Activated CD8-positive, alpha-beta memory T cell treated with anti-CD3 and anti-CD28 coated beads for 4 hours (primary cell): ENCODE data around the gene TBC1D17.

Source experiments
- DNase-seq, 2 donors: peaks; one replicate each; pipeline ENCODE4 v3.0.0-alpha.2; 2020; ENCODE audit warnings: low read depth in 2 of 2

TBC1D17 gene

DNA sequence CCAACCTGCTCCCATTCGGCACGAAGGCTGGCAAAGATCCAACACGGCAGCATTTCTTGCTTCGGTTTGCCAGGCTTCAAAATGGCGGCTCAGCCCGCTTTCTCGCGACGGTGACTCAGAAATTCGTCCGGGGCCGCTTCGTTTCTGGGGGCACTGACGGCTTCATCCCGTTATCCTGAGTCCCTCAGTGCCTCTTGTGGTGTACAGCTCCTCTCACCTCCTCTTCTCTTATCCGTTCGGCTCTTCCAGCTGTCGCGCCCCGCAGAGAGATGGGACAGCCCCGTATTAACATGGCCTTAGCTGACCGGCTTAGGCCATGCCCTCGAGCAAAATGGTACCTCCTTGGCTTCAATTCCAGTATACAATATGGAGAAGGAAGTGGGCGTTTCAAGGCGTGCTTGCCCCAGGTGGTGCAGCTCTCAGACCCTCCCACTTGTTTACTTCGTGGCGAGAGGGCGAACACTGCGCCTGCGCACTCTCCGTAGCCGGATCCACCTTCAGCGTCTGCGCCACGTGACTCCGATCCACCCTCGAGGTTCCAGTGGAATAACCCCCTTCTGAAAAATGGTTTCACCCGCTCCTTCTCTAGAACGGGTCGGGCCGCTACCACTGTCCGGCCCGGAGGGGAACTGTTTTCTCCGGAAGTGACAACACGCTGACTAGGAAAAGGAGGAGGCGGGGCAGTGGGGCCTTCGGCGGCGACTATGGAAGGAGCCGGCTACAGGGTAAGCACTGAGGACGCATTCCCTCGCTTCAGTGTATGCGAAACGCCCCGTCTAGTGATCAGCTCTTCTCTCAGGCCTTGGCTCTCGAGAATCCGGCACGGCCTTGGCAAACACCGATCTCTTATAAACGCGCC lies at the start of gene TBC1D17, which contains the start of gene AKT1S1:
Gene TBC1D17, plus strand, starts transcription at position 683 of the 859 bp plus-strand sequence. Its CDS starts 22 bp downstream, at position 705.
Gene AKT1S1, minus strand, starts transcription at position 336 of the 859 bp plus-strand sequence. CDS start 4,060 bp downstream, outside the sequence.
- DNase-seq = peak; percentile 94 to 98

DNA sequence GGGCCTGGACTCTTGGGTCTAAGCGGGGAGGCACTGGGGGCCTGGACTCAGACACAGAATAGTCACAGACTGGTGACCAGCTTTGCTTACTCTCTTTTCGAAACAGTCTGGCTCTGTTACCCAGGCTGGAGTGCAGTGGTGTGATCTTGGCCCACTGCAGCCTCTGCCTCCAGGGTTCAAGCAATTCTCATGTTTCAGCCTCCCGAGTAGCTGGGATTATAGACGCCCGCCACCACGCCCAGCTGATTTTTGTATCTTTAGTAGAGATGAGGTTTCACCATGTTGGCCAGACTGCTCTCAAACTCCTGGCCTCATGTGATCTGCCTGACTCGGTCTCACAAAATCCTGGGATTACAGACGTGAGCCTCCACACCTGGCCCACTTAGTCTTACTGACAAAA lies 48.3 kb upstream of the TBC1D17 start:
- no peak for DNase-seq

GRCh38 chr19:49829721-49830120 lies 47.8 kb upstream of the TBC1D17 start:
- DNase-seq = no peak

DNA sequence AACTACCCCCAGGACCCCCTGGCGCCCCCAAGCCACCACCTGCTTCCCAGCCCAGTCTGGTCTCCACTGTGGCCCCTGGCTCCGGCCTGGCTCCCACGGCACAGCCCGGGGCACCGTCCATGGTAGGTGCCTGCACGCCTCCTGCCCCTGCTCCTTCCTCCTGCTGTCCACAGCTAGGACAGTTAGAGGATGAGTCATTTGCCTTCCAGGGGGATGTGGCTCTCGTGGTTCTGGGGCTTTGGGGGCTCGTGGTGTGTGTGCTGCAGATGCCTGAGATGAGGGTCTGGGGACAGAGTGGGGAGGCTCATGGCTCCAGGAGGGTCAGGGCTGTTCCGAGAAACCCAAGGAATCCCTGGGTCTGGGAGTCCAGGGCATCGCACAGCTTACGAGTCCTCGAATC lies 46.7 kb upstream of the TBC1D17 start:
- DNase-seq = no peak

DNA sequence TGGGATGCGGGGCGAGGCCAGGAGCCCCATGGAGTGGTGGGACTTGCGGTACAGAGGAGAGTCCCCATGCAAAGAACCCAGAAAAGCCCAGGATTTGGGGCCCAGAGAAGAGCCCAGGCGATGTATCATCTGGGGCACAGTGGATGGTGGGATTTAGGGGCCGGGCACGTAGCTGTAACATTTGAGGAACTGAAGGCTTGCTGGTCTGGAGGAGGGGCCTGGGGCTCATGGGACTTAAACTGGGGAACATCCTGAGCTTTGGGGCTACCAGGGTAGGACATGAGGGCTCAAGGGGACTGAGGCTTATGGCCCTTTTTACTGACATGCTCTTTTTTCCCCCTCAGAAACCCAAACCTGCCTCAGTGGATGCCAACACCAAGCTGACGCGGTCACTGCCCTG lies 45.9 kb upstream of the TBC1D17 start:
- no peak for DNase-seq

GRCh38 chr19:49832556-49832955 lies 44.9 kb upstream of the TBC1D17 start:
- DNase-seq = no peak

DNA sequence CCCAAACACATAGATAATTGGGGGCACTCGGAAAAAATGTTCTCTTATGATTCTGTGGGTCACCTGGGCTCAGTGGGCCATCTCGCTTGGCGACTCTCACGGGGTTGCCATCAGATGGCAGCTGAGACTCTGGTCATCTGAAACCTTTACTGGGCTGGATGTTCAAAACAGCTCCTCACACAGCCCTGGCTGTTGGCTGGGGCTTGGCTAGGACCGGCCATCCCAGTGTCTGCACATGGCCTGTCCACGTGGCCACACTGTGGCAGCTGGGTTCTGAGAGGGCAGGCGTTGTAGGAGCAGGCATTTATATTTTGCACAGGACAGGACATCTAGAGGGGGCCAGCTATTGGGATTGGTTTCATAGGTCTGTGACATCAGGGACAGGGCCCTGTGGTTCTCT lies 43.9 kb upstream of the TBC1D17 start:
- DNase-seq = no peak

GRCh38 chr19:49835562-49835961 lies 41.9 kb upstream of the TBC1D17 start:
- DNase-seq = no peak

GRCh38 chr19:49836176-49837008 lies 41.1 kb upstream of the TBC1D17 start:
- DNase-seq = no peak

- DNase-seq = no peak
These were observed 40.5 kb upstream of the TBC1D17 start for GRCh38 chr19:49837009-49837310.

- DNase-seq = no peak
These were observed 40.1 kb upstream of the TBC1D17 start for GRCh38 chr19:49837425-49837824.

DNA sequence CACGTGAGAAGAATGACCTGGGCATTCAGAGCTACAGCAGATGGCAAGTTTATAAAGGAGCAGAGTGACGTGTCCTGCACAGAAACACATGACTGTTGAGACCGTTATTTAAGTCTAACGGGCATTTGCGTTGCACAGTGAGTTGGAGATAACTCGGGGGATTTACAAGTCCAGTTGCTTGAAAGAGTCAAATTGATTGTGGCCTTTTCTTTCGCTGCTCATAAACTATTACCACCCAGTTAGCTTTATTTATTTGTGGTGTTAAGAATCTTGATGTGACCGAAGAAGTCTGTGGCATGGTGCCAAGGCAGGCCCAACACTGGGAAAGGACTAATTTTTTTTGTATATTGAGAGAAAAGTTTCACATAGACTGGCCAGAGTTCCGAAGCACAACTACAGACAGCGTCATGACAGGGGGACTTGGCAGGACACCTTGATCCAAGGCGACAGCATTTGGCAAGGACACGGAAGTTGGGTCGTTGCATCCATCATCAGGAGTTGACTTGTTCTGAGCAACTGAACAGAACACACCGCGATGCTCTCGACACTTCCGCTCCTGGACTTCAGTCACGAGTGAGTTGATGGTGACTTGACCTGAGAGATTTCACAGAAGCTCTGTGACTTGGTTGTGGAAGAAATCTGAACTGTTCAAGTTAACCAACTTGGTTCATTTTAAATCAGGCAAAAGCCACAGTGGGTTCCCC lies 38.5 kb upstream of the TBC1D17 start:
- no peak for DNase-seq

- DNase-seq = no peak
These were observed 37.8 kb upstream of the TBC1D17 start for GRCh38 chr19:49839713-49840112.

DNA sequence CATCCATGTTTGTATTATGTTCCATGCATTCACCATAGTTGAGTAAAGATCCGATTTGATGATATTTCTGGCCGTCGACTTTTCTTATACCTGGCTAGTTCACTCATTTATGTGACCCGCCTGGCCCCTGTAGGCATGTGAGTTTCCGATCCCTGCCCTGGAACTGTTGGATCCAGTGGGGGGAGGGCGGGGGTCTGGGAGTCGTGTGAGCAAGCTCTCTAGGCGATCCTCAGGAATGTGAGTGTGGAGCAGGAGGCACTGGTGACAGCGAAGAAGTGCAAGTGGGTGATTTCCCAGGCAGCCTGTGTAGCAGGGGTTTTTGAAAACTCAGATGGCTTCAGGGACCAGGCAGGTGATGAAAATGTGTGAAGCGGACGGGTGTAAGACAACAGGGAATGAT lies 37.2 kb upstream of the TBC1D17 start:
- no peak for DNase-seq

DNA sequence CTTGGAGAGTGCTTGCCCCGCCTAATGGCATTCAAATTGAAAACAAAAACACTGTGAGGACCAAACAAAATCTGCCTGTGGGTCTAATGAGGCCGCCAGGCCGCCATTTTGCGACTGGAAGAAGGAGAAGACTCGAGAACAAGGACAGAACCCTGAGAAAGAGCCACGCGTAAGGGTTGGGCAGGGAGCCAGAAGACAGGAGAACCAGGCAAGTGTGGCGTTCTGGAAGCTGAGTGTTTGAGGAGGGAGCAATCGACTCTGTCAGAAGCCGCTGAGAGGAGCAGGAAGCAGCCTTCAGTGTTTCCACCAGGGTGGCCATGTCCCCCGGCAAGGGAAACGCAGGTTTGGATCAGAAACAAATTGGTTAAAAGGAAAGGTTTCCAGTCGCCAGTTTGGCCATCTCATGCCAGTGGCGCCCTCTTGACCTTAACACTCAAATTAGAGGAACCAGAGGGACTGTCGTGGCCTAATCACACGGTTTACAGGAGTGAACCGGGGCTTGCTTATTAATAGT lies 36.7 kb upstream of the TBC1D17 start:
- no peak for DNase-seq

DNA sequence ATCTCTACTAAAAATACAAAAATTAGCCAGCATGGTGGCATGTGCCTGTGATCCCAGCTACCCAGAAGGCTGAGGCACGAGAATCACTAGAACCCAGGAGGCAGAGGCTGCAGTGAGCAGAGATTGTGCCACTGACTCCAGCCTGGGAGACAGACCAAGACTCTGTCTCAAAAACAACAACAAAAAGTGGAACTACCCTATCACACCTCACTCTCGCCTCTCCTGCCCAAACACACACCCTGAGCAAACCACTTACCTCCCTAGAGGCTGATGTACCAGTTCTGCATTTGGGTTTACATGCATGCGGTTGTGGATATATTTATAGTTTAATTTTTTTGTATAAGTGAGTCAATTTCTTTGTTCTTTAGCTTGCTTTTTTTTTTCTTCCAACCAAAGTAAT lies 34.2 kb upstream of the TBC1D17 start:
- no peak for DNase-seq

DNA sequence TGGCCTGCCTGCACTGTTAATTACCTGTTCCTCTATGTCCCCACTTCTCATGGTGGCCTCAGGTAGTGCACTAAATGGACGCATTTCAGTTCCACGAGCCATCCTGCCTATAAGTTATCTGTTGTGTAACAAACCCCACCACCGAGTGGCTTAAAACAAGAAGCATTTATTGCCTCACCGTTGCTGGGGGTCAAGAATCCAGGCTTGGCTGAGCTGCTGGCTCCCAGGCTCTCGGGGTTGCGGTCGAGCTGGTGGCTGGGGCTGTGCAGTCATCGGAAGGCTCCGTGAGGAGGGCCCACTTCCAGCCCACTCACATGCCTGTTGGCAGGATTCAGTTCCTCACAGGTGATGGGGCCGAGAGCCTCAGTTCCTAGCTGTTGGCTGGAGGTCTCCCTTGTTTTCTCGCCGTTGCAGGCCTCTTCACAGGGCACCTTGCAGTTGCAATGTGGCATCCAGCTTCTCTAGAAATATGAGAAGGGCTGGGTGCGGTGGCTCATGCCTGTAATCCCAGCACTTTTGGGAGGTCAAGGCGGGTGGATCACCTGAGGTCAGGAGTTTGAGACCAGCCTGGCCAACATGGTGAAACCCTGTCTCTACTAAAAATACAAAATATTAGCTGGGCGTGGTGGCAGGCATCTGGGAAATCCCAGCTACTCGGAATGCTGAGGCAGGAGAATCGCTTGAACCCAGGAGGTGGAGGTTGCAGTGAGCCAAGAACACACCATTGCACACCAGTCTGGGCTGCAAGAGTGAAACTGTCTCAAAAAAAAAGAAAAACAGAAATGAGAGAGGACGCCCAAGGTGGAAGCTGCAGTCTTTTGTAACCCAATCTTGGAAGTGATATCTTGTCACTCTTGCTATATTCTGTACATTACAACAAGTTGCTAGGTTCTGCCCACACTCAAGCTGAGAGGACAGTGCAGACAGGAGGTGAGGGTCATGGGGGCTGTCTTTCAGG lies 33.1 kb upstream of the TBC1D17 start:
- DNase-seq = no peak

GRCh38 chr19:49845414-49845813 lies 32.1 kb upstream of the TBC1D17 start:
- no peak for DNase-seq

DNA sequence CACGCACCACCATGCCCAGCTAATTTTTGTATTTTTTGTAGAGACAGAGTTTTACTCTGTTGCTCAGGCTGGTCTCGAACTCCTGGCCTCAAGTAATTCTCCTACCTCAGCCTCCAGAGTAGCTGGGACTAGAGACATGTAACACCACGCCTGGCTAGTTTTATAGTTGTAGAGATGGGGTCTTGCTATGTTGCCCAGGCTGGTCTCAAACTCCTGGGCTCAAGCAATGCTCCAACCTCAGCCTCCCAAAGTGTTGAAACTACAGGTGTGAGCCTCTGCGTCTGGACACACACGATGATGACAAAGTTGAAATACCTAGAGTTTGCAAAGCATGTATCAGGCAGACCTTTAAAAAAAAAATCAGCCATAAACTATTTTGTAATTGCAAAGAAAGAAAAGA lies 31.1 kb upstream of the TBC1D17 start:
- DNase-seq = no peak

GRCh38 chr19:49847731-49848696 lies 29.5 kb upstream of the TBC1D17 start:
- no peak for DNase-seq
